ENCODE measurements around the gene SPATA6. TPM values are rescaled to one million over a fixed set of nuclear protein-coding genes. Genes with fewer than 3 reads are reported as not detected.

SPATA6 gene
- total RNA-seq (2022; extraction: Qiagen RNA extraction) = 1.3 to 1.9 TPM (median 1.7 TPM) in 5 replicates

GRCh38 chr1:48471691-48472576 lies at the start of gene SPATA6:
Gene SPATA6, minus strand, starts transcription at chr1:48472204. Its CDS starts 196 bp downstream, at chr1:48472008.

Other genes with a start within 250 kb of the SPATA6 start
- gene SLC5A9, start 249.5 kb downstream of the SPATA6 start, total RNA-seq (2022; extraction: Qiagen RNA extraction) = 0.10 TPM in 1 of 5 replicates, not detected in the others

Measured in A549 treated with Mapracorat at 1 μM for 4 hours (cell line).